Measurements from ENCODE around the gene WFDC10B.
"Not testable (repeated sequence)": the region's sequence is repeated elsewhere in the genome, so short reads cannot be mapped to it uniquely, and the experiment has no call there.

WFDC10B gene

DNA sequence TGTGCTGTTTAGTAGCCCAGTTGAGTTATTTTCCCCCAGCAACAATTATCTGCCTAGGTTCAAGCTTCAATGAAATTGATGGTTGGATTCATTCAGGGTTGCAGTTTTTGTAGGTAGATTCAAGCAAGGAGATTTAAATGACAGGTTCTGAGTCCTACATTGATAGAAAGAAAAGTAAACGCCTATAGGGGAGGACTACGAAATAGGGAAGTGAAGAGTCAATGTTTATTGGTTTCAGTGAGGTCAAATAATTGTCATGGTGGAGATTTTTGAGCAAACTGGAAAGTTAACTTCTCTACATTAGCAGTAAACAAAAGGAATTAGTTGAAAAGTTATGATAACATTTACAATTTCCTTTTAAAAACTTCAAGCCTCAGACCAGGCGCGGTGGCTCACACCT lies 3.7 kb downstream of the WFDC10B start:
- ChIA-PET POLR2A (no interaction called here), CTCF (no interaction called here)
- TF ChIP-seq ELF4 (IDR thresholded peaks at IDR 0.05), result no peak
- TF ChIP-seq BHLHE40 (IDR thresholded peaks at IDR 0.05; ENCODE audit: borderline replicate concordance), result no peak
- no peak for TF ChIP-seq L3MBTL2 (conservative IDR thresholded peaks at IDR 0.05)
- TF ChIP-seq ARNT (IDR thresholded peaks at IDR 0.05), result no peak
- no peak for TF ChIP-seq NFRKB (IDR thresholded peaks at IDR 0.05)
- TF ChIP-seq TARDBP (IDR thresholded peaks at IDR 0.05), result no peak
- TF ChIP-seq FOXK2 (IDR thresholded peaks at IDR 0.05), result no peak
- TF ChIP-seq FOXA1 (IDR thresholded peaks at IDR 0.05), result no peak
- TF ChIP-seq FOXM1 (IDR thresholded peaks at IDR 0.05; ENCODE audit: borderline replicate concordance), result no peak
- TF ChIP-seq CTBP1 (IDR thresholded peaks at IDR 0.05; ENCODE audit: borderline replicate concordance), result no peak
- TF ChIP-seq PKNOX1 (IDR thresholded peaks at IDR 0.05), result no peak
- no peak for TF ChIP-seq SP1 (IDR thresholded peaks at IDR 0.05)
- no peak for TF ChIP-seq SUZ12 (IDR thresholded peaks at IDR 0.05)
- no peak for TF ChIP-seq HDGF (IDR thresholded peaks at IDR 0.05; ENCODE audit: borderline replicate concordance)
- TF ChIP-seq ZNF384 (IDR thresholded peaks at IDR 0.05), result no peak
- no peak for TF ChIP-seq LEF1 (IDR thresholded peaks at IDR 0.05; ENCODE audit: borderline replicate concordance)
- DNase-seq (ENCODE audit: extremely low spot score), result no peak

GRCh38 chr20:45695496-45695895 lies 9.3 kb downstream of the WFDC10B start:
- ChIA-PET CTCF (no interaction called here), POLR2A (no interaction called here)
- DNase-seq (ENCODE audit: extremely low spot score), result no peak
- TF ChIP-seq ARNT (IDR thresholded peaks at IDR 0.05) (no peak), SP1 (IDR thresholded peaks at IDR 0.05) (no peak), CTBP1 (IDR thresholded peaks at IDR 0.05; ENCODE audit: borderline replicate concordance) (no peak), HDGF (IDR thresholded peaks at IDR 0.05; ENCODE audit: borderline replicate concordance) (no peak), PKNOX1 (IDR thresholded peaks at IDR 0.05) (no peak), NFRKB (IDR thresholded peaks at IDR 0.05) (no peak), L3MBTL2 (conservative IDR thresholded peaks at IDR 0.05) (no peak), FOXK2 (IDR thresholded peaks at IDR 0.05) (no peak), ELF4 (IDR thresholded peaks at IDR 0.05) (no peak), BHLHE40 (IDR thresholded peaks at IDR 0.05; ENCODE audit: borderline replicate concordance) (no peak), FOXA1 (IDR thresholded peaks at IDR 0.05) (no peak), FOXM1 (IDR thresholded peaks at IDR 0.05; ENCODE audit: borderline replicate concordance) (no peak), TARDBP (IDR thresholded peaks at IDR 0.05) (no peak), LEF1 (IDR thresholded peaks at IDR 0.05; ENCODE audit: borderline replicate concordance) (no peak), SUZ12 (IDR thresholded peaks at IDR 0.05) (no peak), ZNF384 (IDR thresholded peaks at IDR 0.05) (no peak)

DNA sequence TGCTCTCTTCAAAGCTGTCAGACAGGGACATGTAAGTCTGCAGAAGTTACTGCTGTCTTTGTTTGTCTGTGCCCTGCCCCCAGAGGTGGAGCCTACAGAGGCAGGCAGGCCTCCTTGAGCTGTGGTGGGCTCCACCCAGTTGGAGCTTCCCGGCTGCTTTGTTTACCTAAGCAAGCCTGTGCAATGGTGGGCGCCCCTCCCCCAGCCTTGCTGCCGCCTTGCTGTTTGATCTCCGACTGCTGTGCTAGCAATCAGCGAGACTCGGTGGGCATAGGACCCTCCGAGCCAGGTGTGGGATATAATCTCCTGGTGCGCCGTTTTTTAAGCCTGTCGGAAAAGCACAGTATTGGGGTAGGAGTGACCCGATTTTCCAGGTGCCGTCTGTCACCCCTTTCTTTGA lies 11.5 kb downstream of the WFDC10B start:
- POLR2A ChIA-PET, result not testable (repeated sequence)
- CTCF ChIA-PET, result interaction anchor here (0.8 kb wide), 1 partner anchor 320 kb away, joined by 3 read pairs; no protein-coding TSS in a partner anchor

DNA sequence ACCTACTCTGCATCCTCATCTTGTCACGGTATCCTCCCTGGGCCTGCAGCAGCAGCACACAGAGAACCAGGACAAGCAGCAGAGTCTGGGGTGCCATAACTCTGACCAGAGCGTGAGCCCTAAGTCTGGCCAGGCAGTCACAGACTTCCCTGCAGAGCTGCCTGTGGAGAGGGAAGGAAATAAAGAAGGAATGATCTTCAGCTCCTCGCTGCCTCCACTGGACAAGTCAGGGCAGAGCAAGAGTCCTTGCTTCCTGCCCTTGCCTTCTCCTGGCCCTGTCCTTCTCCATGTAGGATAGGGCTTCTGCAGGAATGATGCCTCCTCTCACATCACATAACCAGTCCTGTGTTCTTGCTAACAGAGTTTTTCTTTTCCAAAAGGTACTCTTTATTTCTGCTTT lies 18.9 kb downstream of the WFDC10B start:
- no peak for TF ChIP-seq ARNT (IDR thresholded peaks at IDR 0.05)
- TF ChIP-seq ELF4 (IDR thresholded peaks at IDR 0.05), result no peak
- TF ChIP-seq NFRKB (IDR thresholded peaks at IDR 0.05), result no peak
- TF ChIP-seq L3MBTL2 (conservative IDR thresholded peaks at IDR 0.05), result no peak
- TF ChIP-seq ZNF384 (IDR thresholded peaks at IDR 0.05), result no peak
- no peak for TF ChIP-seq FOXM1 (IDR thresholded peaks at IDR 0.05; ENCODE audit: borderline replicate concordance)
- TF ChIP-seq SUZ12 (IDR thresholded peaks at IDR 0.05), result no peak
- TF ChIP-seq SP1 (IDR thresholded peaks at IDR 0.05), result no peak
- TF ChIP-seq FOXA1 (IDR thresholded peaks at IDR 0.05), result no peak
- no peak for TF ChIP-seq PKNOX1 (IDR thresholded peaks at IDR 0.05)
- TF ChIP-seq LEF1 (IDR thresholded peaks at IDR 0.05; ENCODE audit: borderline replicate concordance), result no peak
- TF ChIP-seq CTBP1 (IDR thresholded peaks at IDR 0.05; ENCODE audit: borderline replicate concordance), result no peak
- no peak for TF ChIP-seq FOXK2 (IDR thresholded peaks at IDR 0.05)
- no peak for TF ChIP-seq HDGF (IDR thresholded peaks at IDR 0.05; ENCODE audit: borderline replicate concordance)
- no peak for TF ChIP-seq TARDBP (IDR thresholded peaks at IDR 0.05)
- no peak for TF ChIP-seq BHLHE40 (IDR thresholded peaks at IDR 0.05; ENCODE audit: borderline replicate concordance)
- ChIA-PET POLR2A (no interaction called here), CTCF (no interaction called here)
- peak; percentile 39 for DNase-seq (ENCODE audit: extremely low spot score)

More for the DNA sequence above, 11.5 kb downstream of the WFDC10B start:
- not testable (repeated sequence) for DNase-seq (ENCODE audit: extremely low spot score)

GRCh38 chr20:45679650-45680049 lies 25.2 kb downstream of the WFDC10B start:
- POLR2A ChIA-PET, result no interaction called here

DNA sequence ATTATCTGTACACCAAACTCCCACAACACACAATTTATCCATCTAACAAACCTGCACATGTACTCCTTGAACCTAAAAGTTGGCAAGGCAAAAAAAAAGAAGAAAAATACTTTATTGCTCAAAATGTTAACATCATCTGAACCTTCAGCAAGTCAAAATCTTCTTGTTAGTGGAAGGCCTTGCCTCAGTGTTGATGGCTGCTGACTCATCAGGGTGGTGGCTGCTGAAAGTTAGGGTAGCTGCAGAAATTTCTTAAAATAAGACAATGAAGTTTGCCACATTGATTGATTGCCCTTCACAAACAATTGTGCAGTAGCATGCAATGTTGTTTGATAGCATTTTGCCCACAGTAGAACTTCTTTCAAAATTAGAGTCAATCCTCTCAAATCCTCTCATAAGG lies 32.1 kb downstream of the WFDC10B start:
- TF ChIP-seq BHLHE40 (IDR thresholded peaks at IDR 0.05; ENCODE audit: borderline replicate concordance) (no peak), L3MBTL2 (conservative IDR thresholded peaks at IDR 0.05) (no peak), FOXM1 (IDR thresholded peaks at IDR 0.05; ENCODE audit: borderline replicate concordance) (no peak), CTBP1 (IDR thresholded peaks at IDR 0.05; ENCODE audit: borderline replicate concordance) (no peak), TARDBP (IDR thresholded peaks at IDR 0.05) (no peak), LEF1 (IDR thresholded peaks at IDR 0.05; ENCODE audit: borderline replicate concordance) (no peak), SP1 (IDR thresholded peaks at IDR 0.05) (no peak), SUZ12 (IDR thresholded peaks at IDR 0.05) (no peak)
- POLR2A ChIA-PET, result no interaction called here
- DNase-seq (ENCODE audit: extremely low spot score), result no peak
- CTCF ChIA-PET, result no interaction called here

More at GRCh38 chr20:45679650-45680049, 25.2 kb downstream of the WFDC10B start:
- TF ChIP-seq SUZ12 (IDR thresholded peaks at IDR 0.05) (no peak), FOXK2 (IDR thresholded peaks at IDR 0.05) (no peak), ELF4 (IDR thresholded peaks at IDR 0.05) (no peak), TARDBP (IDR thresholded peaks at IDR 0.05) (no peak), ARNT (IDR thresholded peaks at IDR 0.05) (no peak), L3MBTL2 (conservative IDR thresholded peaks at IDR 0.05) (no peak), ZNF384 (IDR thresholded peaks at IDR 0.05) (no peak)
- CTCF ChIA-PET, result no interaction called here
- DNase-seq (ENCODE audit: extremely low spot score), result no peak
